GM12878 (cell line): ENCODE measurements around the gene HCK.

Experiments used
- CEBPB ChIP-seq, 2 experiments: fragments of 150-350 bp in 1 of 2; IDR thresholded peaks; 2 replicates each; pipeline ENCODE4 v1.6.1; 2012 to 2014; ENCODE audit warnings: low read depth in 2 of 2, low read length in 2 of 2, borderline replicate concordance in 1 of 2, inconsistent platforms in 1 of 2
- CTCF ChIP-seq, 3 experiments: IDR thresholded peaks in 2 of 3; conservative IDR thresholded peaks in 1 of 3; 2 replicates each; pipeline ENCODE4 v1.5.1; 2011; ENCODE audit warnings: low read depth in 3 of 3, low read length in 3 of 3, mild to moderate bottlenecking in 3 of 3, control low read depth in 2 of 3, moderate library complexity in 2 of 3, inconsistent platforms in 1 of 3, mixed read lengths in 1 of 3; ENCODE audit not compliant: control insufficient read depth in 2 of 3, insufficient read depth in 1 of 3; ENCODE audit errors: extremely low read depth in 1 of 3
- EZH2 ChIP-seq: IDR thresholded peaks from 2 replicates; pipeline ENCODE4 v1.6.1; 2012; ENCODE audit warnings: low read depth, mild to moderate bottlenecking, control low read depth, inconsistent platforms, low read length, borderline replicate concordance; ENCODE audit not compliant: control insufficient read depth
- FOXM1 ChIP-seq: IDR thresholded peaks from 2 replicates; pipeline ENCODE4 v1.6.1; 2012; ENCODE audit warnings: low read depth, mild to moderate bottlenecking, inconsistent platforms, low read length, moderate library complexity
- GABPA ChIP-seq: IDR thresholded peaks from 2 replicates; pipeline ENCODE4 v1.6.1; 2014; ENCODE audit warnings: antibody characterized with exemption, low read depth, mild to moderate bottlenecking, inconsistent platforms
- IKZF1 ChIP-seq: fragments of 450-650 bp; conservative IDR thresholded peaks from 2 replicates; pipeline ENCODE4 v1.6.1; 2017; ENCODE audit warnings: antibody characterized with exemption, mild to moderate bottlenecking
- MYC ChIP-seq: IDR thresholded peaks from 2 replicates; pipeline ENCODE4 v1.6.1; 2011; ENCODE audit warnings: mild to moderate bottlenecking, low read length, moderate library complexity, inconsistent platforms; ENCODE audit not compliant: insufficient read depth, insufficient replicate concordance, insufficient read length, severe bottlenecking
- NRF1 ChIP-seq: conservative IDR thresholded peaks from 2 replicates; pipeline ENCODE4 v1.6.1; 2011; ENCODE audit warnings: mild to moderate bottlenecking, low read depth, low read length, improper control_type of control experiment
- POLR2AphosphoS5 ChIP-seq: IDR thresholded peaks from 2 replicates; pipeline ENCODE4 v1.6.1; 2011; ENCODE audit warnings: mild to moderate bottlenecking, low read length, inconsistent platforms
- TARDBP ChIP-seq: IDR thresholded peaks from 2 replicates; pipeline ENCODE4 v1.6.1; 2016; ENCODE audit warnings: borderline replicate concordance
- TBL1XR1 ChIP-seq: IDR thresholded peaks from 2 replicates; pipeline ENCODE4 v1.6.1; 2012; ENCODE audit warnings: low read depth, low read length, improper control_type of control experiment
- ZZZ3 ChIP-seq: IDR thresholded peaks from 2 replicates; pipeline ENCODE4 v1.6.1; 2011; ENCODE audit warnings: low read depth; ENCODE audit not compliant: control insufficient read depth, insufficient read length

- TF ChIP-seq IKZF1 (no peak), TARDBP (no peak), CTCF (IDR thresholded peaks at IDR 0.05 in 2 of 3, conservative IDR thresholded peaks at IDR 0.05 in 1 of 3; ENCODE audit: control insufficient read depth in 2 of 3, extremely low read depth in 1 of 3, insufficient read depth in 1 of 3, low read depth in 3 of 3, low read length in 3 of 3) (no peak), CEBPB (IDR thresholded peaks at IDR 0.05; ENCODE audit: borderline replicate concordance in 1 of 2, low read depth in 2 of 2, low read length in 2 of 2) (no peak), POLR2AphosphoS5 (no peak), FOXM1 (no peak), ZZZ3 (no peak), NRF1 (no peak), GABPA (no peak), MYC (no peak), TBL1XR1 (no peak), EZH2 (no peak)
Measured at GRCh38 chr20:32149566-32150170, 97.6 kb downstream of the HCK start.
